ENCODE results near the gene ZRANB1.

DNA sequence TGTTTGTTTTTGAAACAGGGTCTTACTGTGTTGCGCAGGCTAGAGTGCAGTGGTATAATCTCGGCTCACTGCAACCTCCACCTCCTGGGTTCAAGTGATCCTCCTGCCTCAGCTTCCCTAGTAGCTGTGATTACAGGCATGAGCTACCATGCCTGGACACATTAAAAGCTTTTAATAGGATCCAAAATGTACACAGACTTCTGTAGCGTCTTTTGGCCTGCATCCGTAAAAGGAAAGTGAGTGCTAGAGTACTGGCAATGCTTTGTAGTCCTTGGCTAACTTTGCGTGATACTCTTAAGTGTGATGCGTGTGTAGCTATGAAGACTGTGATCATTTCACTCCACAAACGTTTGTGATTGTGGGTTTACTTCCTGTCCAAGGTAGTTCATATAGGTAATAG, 13.3 kb downstream of the ZRANB1 start:
- TF ChIP-seq, protein P1, sequence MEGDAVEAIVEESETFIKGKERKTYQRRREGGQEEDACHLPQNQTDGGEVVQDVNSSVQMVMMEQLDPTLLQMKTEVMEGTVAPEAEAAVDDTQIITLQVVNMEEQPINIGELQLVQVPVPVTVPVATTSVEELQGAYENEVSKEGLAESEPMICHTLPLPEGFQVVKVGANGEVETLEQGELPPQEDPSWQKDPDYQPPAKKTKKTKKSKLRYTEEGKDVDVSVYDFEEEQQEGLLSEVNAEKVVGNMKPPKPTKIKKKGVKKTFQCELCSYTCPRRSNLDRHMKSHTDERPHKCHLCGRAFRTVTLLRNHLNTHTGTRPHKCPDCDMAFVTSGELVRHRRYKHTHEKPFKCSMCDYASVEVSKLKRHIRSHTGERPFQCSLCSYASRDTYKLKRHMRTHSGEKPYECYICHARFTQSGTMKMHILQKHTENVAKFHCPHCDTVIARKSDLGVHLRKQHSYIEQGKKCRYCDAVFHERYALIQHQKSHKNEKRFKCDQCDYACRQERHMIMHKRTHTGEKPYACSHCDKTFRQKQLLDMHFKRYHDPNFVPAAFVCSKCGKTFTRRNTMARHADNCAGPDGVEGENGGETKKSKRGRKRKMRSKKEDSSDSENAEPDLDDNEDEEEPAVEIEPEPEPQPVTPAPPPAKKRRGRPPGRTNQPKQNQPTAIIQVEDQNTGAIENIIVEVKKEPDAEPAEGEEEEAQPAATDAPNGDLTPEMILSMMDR (IDR thresholded peaks at IDR 0.05): no peak
- no peak for TF ChIP-seq POLR2A (IDR thresholded peaks at IDR 0.05)
